Neural cell (in vitro differentiated cells): ENCODE results near the gene NID2. TPM values are rescaled to one million over a fixed set of nuclear protein-coding genes. Genes with fewer than 3 reads are reported as not detected.

Source experiments
- H2AFZ ChIP-seq: fragments of 200-600, 300-800 bp; sonication (generic), shearing (Covaris generic); 2 replicates; pipeline ENCODE4 v1.6.0; 2014; ENCODE audit warnings: low read depth, mild to moderate bottlenecking, antibody characterized with exemption, low read length, moderate library complexity
- H3F3A ChIP-seq: fragments of 200-600 bp; shearing (Covaris generic); 2 replicates; pipeline ENCODE4 v1.6.1; 2016; ENCODE audit warnings: mild to moderate bottlenecking, moderate library complexity, mixed read lengths, antibody characterized with exemption, low read length; ENCODE audit not compliant: insufficient read depth, poor library complexity, severe bottlenecking
- H3K27ac ChIP-seq: fragments of 200-600, 300-800 bp; sonication (generic), shearing (Covaris generic); 2 replicates; pipeline ENCODE4 v1.5.1; 2014; ENCODE audit warnings: mild to moderate bottlenecking, low read length, moderate library complexity
- H3K27me3 ChIP-seq: fragments of 300-800, 200-600 bp; sonication (generic), shearing (Covaris generic); 2 replicates; pipeline ENCODE4 v1.6.0; 2014; ENCODE audit warnings: mild to moderate bottlenecking, low read depth, low read length, moderate library complexity; ENCODE audit not compliant: insufficient read depth
- H3K36me3 ChIP-seq: fragments of 300-800, 200-600 bp; sonication (generic), shearing (Covaris generic); 2 replicates; pipeline ENCODE4 v1.5.1; 2014; ENCODE audit warnings: mild to moderate bottlenecking, antibody characterized with exemption, low read length, moderate library complexity; ENCODE audit not compliant: insufficient read depth
- H3K4me2 ChIP-seq: fragments of 300-800, 200-600 bp; sonication (generic), shearing (Covaris generic); 2 replicates; pipeline ENCODE4 v1.6.0; 2014; ENCODE audit warnings: mild to moderate bottlenecking, low read length
- H3K4me3 ChIP-seq: fragments of 300-800, 200-600 bp; sonication (generic), shearing (Covaris generic); 2 replicates; pipeline ENCODE4 v1.5.1; 2014; ENCODE audit warnings: mild to moderate bottlenecking, low read length, moderate library complexity
- H3K79me2 ChIP-seq: fragments of 200-600 bp; shearing (Covaris generic); replicated peaks from 2 replicates; pipeline ENCODE4 v1.6.0; 2014; ENCODE audit warnings: mild to moderate bottlenecking, low read length, moderate library complexity; ENCODE audit not compliant: insufficient read depth
- H3K9ac ChIP-seq: fragments of 300-800, 200-600 bp; sonication (generic), shearing (Covaris generic); 2 replicates; pipeline ENCODE4 v1.6.1; 2016; ENCODE audit warnings: mild to moderate bottlenecking, low read length, mixed read lengths
- H3K9me2 ChIP-seq: fragments of 200-600 bp; shearing (Covaris generic); 2 replicates; pipeline ENCODE4 v1.6.1; 2016; ENCODE audit warnings: mild to moderate bottlenecking, low read length, mixed read lengths; ENCODE audit not compliant: insufficient read depth
- H3K9me3 ChIP-seq: fragments of 200-600, 300-800 bp; sonication (generic), shearing (Covaris generic); 2 replicates; pipeline ENCODE4 v1.6.1; 2016; ENCODE audit warnings: mild to moderate bottlenecking, mixed run types, low read length, moderate library complexity, mixed read lengths
- H4K20me1 ChIP-seq: fragments of 200-600 bp; shearing (Covaris generic); 2 replicates; pipeline ENCODE4 v1.6.1; 2016; ENCODE audit warnings: mild to moderate bottlenecking, mixed run types; ENCODE audit not compliant: insufficient read depth
- CTCF ChIP-seq: fragments of 450-650 bp; IDR thresholded peaks from 2 replicates; pipeline ENCODE4 v1.5.1; 2014; ENCODE audit warnings: antibody characterized with exemption, mild to moderate bottlenecking, moderate library complexity; ENCODE audit not compliant: poor library complexity, severe bottlenecking
- EP300 ChIP-seq: fragments of 450-650 bp; conservative IDR thresholded peaks from 2 replicates; pipeline ENCODE4 v1.6.1; 2014; ENCODE audit warnings: antibody characterized with exemption, mild to moderate bottlenecking, moderate library complexity; ENCODE audit not compliant: poor library complexity, severe bottlenecking
- EZH2 ChIP-seq: fragments of 200-600, 300-800 bp; shearing (Covaris generic), sonication (generic); IDR thresholded peaks from 2 replicates; pipeline ENCODE4 v1.6.1; 2014; ENCODE audit warnings: antibody characterized with exemption, low read length, borderline replicate concordance, mild to moderate bottlenecking; ENCODE audit not compliant: insufficient read depth, poor library complexity, severe bottlenecking
- MXI1 ChIP-seq: fragments of 450-650 bp; conservative IDR thresholded peaks from 2 replicates; pipeline ENCODE4 v1.6.1; 2014; ENCODE audit warnings: antibody characterized with exemption, mild to moderate bottlenecking; ENCODE audit not compliant: poor library complexity, severe bottlenecking
- POLR2AphosphoS5 ChIP-seq: IDR thresholded peaks from 2 replicates; pipeline ENCODE4 v1.6.1; 2012
- RAD21 ChIP-seq: fragments of 450-650 bp; conservative IDR thresholded peaks from 2 replicates; pipeline ENCODE4 v1.6.1; 2014; ENCODE audit warnings: antibody characterized with exemption, mild to moderate bottlenecking, moderate library complexity
- REST ChIP-seq: IDR thresholded peaks from 2 replicates; pipeline ENCODE4 v1.6.1; 2012; ENCODE audit warnings: borderline replicate concordance
- SMC3 ChIP-seq: fragments of 450-650 bp; conservative IDR thresholded peaks from 2 replicates; pipeline ENCODE4 v1.6.1; 2014; ENCODE audit warnings: antibody characterized with exemption, mild to moderate bottlenecking, moderate library complexity; ENCODE audit not compliant: poor library complexity
- TAF1 ChIP-seq: IDR thresholded peaks from 2 replicates; pipeline ENCODE4 v1.6.1; 2012; ENCODE audit warnings: low read depth
- polyA plus RNA-seq: library from polyadenylated mRNA; depleted of rRNA; stranded (reverse); fragments of >200 nt; gene quantifications from 2 replicates; pipeline ENCODE4 v1.2.3, GENCODE V29; 2014

The NID2 gene
- polyA plus RNA-seq, 1 donor from 2014 or later = 1.1 TPM

- no peaks in the 10 kb centered on the region for H3F3A ChIP-seq
- no peak overlapping the region for H3K4me2 ChIP-seq
- no peaks in the 10 kb centered on the region for H3K79me2 ChIP-seq
- H4K20me1 ChIP-seq = no peaks in the 10 kb centered on the region
- H3K9me2 ChIP-seq = no peaks in the 10 kb centered on the region
- TF ChIP-seq RAD21 = no peak
- no peak for TF ChIP-seq CTCF
- no peak for TF ChIP-seq EZH2
- no peak for TF ChIP-seq POLR2AphosphoS5
- TF ChIP-seq TAF1 = no peak
- no peak for TF ChIP-seq SMC3
- TF ChIP-seq EP300 = no peak
- TF ChIP-seq MXI1 = no peak
- TF ChIP-seq REST = no peak
- H3K9me3 ChIP-seq = peaks cover 9% of the 10 kb centered on the region
- H3K36me3 ChIP-seq = peaks cover 44% of the 10 kb centered on the region
- no peak overlapping the region for H3K9ac ChIP-seq
- H3K27ac ChIP-seq = no peak overlapping the region
- H3K4me3 ChIP-seq = no peak overlapping the region
- no peaks in the 10 kb centered on the region for H3K27me3 ChIP-seq
- no peak overlapping the region for H2AFZ ChIP-seq
Observed at GRCh38 chr14:51959928-51960327, 108.9 kb downstream of the NID2 start.

- no peaks in the 10 kb centered on the region for H3K79me2 ChIP-seq
- H3F3A ChIP-seq = no peaks in the 10 kb centered on the region
- H3K9ac ChIP-seq = no peak overlapping the region
- H3K9me3 ChIP-seq = peaks cover 9% of the 10 kb centered on the region
- H3K27ac ChIP-seq = no peak overlapping the region
- no peak overlapping the region for H2AFZ ChIP-seq
- no peak for TF ChIP-seq EZH2
- TF ChIP-seq POLR2AphosphoS5 = no peak
- no peak for TF ChIP-seq CTCF
- TF ChIP-seq RAD21 = no peak
- TF ChIP-seq TAF1 = no peak
- TF ChIP-seq MXI1 = no peak
- TF ChIP-seq REST = no peak
- TF ChIP-seq EP300 = no peak
- H4K20me1 ChIP-seq = no peaks in the 10 kb centered on the region
- H3K4me2 ChIP-seq = no peak overlapping the region
- peaks cover 38% of the 10 kb centered on the region for H3K36me3 ChIP-seq
- no peak overlapping the region for H3K4me3 ChIP-seq
- H3K9me2 ChIP-seq = no peaks in the 10 kb centered on the region
- no peaks in the 10 kb centered on the region for H3K27me3 ChIP-seq
Observed at GRCh38 chr14:51957950-51958349, 110.9 kb downstream of the NID2 start.
